Brain pericyte (primary cell): ENCODE data around the gene ZNF668.
A peak's percentile ranks its signal among the peaks of the same experiment; 100 is the strongest.
"Not testable (repeated sequence)": the region's sequence is repeated elsewhere in the genome, so short reads cannot be mapped to it uniquely, and the experiment has no call there.

Experiments used
- DNase-seq: peaks from one replicate; pipeline ENCODE4 v3.0.0-alpha.2; 2012; ENCODE audit warnings: low read depth, low spot score

The ZNF668 gene

DNA sequence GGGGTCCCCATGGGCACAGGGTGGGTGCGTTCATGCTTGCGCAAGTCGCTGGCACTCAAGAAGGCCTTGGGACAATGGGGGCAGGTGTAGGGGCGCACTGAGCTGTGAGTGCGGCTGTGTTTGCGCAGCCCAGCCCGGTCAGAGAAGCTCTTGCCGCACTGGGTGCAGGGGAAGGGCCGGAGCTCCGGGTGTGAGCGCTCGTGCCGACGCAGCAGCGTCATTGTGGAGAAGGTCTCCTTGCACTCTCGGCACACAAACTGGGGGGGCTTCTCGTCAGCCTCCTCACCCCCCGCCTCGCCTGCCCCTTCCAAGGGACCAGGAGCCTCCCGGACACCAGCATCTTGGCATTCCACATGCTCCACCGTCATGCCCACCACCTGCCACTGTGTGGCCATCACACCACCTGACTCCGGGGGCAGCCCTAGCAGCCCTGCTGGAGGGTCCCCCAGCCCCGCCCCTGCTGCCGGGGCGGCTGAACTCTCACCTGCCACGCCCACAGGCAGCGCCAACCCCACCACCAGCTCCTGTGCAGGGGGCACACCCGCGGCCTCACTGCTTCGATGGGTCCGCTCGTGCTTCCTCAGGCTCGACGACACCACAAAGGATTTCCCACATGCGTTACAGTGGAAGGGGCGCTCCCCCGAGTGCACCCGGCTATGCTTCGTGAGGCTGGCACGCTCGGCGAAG, 12.8 kb downstream of the ZNF668 start:
- DNase-seq = no peak

DNA sequence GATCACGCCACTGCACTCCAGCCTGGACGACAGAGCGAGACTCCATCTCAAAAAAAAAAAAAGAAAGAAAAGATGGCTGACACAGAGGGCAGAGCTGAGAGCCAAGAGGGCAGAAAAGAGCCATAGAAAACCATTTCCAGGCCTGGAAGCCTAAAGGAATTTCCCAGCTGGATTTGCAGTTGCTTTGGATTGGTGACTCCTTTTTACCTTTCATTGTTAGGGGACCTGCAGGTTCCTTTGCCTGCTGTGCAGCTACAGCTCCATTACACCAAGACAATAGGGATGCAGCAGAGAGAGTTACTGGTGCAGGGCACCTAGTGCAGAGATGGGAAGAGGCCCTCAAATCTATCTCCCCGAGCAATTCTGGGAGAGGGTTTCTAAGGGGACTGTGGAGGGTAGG, 18.4 kb downstream of the ZNF668 start:
- DNase-seq = no peak

GRCh38 chr16:31052114-31052513, 21.9 kb downstream of the ZNF668 start:
- no peak for DNase-seq

- no peak for DNase-seq
Observed at GRCh38 chr16:31050280-31051030, 23.6 kb downstream of the ZNF668 start.

DNA sequence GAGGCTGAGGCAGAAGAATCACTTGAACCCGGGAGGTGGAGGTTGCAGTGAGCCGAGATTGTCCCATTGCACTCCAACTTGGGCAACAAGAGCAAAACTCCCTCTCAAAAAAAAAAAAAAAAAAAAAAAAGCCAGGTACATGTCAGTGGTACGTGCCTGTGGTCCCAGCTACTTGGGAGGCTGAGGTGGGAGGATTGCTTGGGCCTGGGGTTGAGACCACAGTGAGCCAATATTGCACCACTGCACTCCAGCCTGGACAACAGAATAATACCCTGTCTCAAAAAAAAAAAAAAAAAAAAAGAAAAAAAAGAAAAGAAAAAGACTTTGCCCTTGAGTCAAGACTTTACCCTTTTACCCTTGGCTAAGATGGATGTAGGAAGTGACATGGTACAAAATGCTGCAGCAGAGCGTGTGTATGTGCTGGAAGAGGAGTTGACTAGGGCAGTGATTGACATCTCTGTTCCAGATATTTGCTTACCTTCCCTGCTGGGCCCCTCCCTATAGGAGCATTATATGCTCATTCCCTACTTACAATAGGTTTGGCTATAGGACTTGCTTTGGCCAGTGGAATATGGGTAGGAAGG, 30.1 kb downstream of the ZNF668 start:
- DNase-seq = no peak

DNA sequence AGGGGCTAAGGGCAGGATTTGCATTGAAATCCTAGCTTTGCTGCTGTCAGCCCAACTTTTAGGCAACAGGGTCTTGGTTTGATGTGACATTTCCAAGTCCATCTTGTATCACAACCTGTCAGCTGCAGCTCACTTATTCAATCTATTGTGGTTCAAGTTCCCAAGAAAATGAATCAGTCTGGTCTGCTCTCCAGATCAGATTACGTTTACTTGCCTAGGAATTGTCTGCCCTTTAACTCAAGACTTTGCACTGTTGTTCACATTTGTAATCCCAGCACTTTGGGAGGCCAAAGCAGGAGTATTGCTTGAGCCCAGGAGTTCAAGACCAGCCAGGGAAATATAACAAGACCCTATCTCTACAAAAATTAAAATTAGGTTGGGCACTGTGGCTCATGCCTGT, 30.7 kb downstream of the ZNF668 start:
- no peak for DNase-seq

GRCh38 chr16:31042866-31043265, 31.2 kb downstream of the ZNF668 start:
- no peak for DNase-seq

DNA sequence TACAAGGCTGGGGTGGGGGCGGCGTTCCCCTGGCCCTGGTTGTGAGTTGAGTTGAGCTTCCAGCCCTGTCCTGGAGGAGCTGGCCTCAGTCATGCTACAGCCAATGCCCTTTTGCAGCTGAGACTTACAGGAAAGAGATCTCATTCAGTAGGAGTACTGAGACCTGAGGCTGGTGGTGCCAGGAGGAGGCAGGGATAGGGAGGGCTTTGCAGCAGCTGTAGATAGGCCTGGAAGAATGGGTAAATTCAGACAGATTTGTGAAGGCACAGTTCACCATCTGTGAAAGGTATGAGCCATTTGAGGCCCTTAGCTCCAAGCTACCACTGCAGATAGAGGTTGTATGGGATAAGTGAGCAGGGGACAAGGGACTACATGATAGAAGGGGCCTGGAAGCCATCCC, 35.0 kb downstream of the ZNF668 start:
- no peak for DNase-seq

- DNase-seq = no peak
Observed at GRCh38 chr16:31036691-31037090, 37.3 kb downstream of the ZNF668 start.

DNA sequence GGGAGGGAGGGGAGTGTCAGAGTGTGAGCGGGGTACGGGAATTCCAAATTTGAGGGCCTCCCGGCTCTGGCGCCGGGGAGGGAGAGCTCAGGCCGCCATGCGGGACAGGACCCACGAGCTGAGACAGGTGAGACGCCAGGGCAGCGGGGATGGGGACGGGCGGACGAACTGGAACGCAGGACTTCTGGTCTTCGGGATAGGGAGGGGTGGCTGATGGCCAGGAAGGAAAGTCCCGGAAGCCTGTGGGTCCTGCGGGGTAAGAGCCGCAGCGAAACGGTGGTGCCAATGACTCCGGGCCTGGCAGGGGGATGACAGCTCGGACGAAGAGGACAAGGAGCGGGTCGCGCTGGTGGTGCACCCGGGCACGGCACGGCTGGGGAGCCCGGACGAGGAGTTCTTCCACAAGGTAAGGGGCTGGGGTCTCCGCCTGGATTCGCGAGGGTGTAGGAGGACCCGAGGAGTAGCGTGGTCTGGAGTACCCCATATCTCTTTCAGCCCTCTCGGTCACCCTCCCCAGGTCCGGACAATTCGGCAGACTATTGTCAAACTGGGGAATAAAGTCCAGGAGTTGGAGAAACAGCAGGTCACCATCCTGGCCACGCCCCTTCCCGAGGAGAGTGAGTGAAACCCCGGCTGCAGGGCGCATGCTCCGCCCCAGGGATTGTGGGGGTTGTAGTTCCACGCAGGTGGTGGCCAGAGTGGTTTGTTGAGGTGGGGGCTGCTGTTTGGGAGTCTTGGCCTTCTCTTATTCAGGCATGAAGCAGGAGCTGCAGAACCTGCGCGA, 40.1 kb downstream of the ZNF668 start:
- no peak for DNase-seq

GRCh38 chr16:31032736-31033708, 41.0 kb downstream of the ZNF668 start, which contains the start of gene STX4:
Gene STX4 (plus strand): TSS chr16:31033558. CDS start chr16:31033806, 248 bp downstream.
- peak; percentile 92 for DNase-seq

DNA sequence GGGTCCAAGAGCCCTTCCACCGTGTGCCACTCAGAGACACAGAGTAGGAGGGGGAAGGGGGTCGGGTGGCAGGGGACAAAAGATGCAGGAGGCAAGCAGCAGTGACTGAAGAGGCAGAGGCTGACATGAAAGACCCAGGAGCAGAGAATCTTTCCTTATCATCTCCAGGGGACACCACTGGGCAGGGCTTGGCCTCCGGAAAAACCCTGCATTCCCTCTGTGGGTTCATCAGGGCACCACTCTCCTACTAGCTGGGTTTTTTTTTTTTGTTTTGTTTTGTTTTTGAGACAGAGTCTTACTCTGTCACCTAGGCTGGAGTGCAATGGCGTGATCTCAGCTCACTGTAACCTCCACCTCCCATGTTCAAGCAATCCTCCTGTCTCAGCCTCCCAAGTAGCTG, 42.8 kb downstream of the ZNF668 start:
- DNase-seq = no peak

GRCh38 chr16:31029272-31029671, 44.8 kb downstream of the ZNF668 start:
- DNase-seq = no peak

DNA sequence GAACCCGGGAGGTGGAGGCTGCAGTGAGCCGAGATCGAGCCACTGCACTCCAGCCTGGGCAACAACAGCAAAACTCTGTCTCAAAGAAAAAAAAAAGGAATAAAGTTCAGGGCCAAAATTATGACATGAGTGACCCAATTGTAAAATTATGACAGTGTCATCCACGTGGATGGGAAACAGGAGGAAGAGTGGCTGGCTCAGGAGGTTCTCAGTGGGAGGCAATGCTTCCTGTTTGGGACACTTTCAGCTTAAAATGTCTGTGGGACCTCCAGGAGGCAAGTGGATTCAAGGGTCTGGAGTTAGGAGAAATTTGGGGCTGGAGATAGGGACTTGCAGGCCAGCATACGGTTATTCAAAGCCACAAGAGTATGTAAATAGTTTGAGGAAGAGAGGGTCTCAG, 48.7 kb downstream of the ZNF668 start:
- no peak for DNase-seq

DNA sequence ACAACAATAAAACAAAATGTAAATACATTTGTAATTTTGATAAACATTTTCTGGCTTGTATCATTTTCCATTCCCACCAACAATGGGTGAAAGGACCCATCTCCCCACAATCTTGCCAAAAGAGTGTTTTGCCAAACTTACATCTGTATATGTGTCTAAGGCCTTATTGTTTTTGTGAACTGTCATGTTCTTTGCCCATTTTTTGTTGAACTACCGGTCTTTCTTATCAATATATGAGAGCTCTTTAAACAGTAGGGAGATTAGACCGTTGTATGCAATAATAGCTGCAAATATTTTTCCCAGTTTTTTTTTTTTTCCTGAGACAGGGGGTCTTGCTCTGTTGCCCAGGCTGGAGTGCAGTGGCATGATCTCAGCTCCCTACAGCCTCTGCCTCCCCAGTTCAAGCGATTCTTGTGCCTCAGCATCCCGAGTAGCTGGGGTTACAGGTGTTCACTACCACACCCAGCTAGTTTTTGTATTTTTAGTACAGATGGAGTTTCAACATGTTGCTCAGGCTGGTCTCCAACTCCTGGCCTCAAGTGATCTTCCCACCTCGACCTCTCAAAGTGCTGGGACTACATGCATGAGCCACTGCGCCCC, 50.3 kb downstream of the ZNF668 start:
- no peak for DNase-seq

GRCh38 chr16:31023252-31023602, 50.8 kb downstream of the ZNF668 start:
- DNase-seq = no peak

DNA sequence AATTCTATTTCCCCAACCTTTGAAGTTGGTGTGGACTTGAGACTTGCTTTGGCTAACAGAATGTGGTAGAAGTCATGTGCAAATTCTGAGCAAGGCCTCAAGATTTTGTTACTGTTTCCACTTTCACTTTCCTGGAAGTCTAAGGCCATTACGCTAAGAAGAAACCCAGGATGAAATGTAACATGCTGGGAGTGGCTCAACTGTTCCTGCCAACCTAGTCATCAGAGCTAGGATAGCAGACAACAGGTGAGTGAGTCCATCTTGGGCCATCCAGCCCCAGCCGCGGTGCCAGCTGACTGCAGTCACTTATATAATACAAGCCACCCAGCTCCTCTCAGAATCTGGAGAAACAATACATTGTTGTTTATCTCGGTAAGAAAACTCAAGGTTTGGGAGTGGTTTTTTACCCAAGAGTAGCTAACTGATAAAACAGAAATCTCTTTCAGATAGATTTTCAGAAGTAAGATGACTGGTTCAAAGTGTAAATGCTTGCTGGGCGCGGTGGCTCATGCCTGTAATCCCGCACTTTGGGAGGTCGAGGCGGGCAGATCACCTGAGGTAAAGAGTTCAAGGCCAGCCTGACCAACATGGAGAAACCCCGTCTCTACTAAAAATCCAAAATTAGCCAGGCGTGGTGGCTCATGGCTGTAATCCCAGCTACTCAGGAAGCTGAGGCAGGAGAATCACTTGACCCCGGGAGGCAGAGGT, 51.3 kb downstream of the ZNF668 start:
- no peak for DNase-seq

DNA sequence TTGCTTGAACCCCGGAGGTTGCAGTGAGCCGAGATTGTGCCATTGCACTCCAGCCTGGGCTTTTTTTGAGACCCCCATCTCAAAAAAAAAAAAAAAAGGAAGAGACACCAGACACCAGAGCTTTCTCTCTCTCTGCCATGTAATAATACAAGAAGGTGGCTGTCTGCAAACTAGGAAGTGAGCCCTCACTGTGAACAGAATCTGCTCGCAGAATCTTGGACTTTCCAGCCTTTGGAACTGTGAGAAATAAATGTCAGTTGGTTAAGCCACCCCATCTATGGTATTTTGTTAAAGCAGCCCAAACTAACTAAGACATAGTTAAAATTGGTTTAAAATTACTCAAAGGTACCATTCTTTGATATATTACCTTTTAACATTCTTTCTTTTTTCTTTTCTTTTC, 53.5 kb downstream of the ZNF668 start:
- DNase-seq = no peak

GRCh38 chr16:31017756-31018155, 56.3 kb downstream of the ZNF668 start:
- not testable (repeated sequence) for DNase-seq

DNA sequence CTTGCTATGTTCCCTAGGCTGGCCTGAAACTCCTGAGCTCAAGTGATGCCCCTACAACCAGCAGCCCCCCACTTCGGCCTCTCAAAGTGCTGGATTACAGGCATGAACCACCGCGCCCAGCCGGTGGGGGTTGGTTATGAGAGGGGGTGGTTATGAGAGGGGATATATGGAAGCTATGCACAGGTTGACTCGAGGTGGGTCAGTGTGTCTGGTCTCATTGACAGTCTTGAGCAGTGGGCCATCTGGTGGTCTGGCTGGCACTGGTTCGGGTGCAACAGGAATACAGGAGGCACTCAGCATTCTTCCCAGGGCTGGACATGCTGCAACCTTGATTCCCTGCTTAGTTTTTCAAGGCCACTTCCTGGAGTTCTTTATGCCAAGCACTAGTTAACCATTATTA, 58.0 kb downstream of the ZNF668 start:
- no peak for DNase-seq
